Neural progenitor cell (in vitro differentiated cells): ENCODE data around the gene AGBL2. TPM values are rescaled to one million over a fixed set of nuclear protein-coding genes. Genes with fewer than 3 reads are reported as not detected.

ENCODE experiments used
- DNase-seq: peaks from one replicate; pipeline ENCODE4 v3.0.0-alpha.2; 2016; ENCODE audit warnings: low spot score
- H2AFZ ChIP-seq: fragments of 200-600 bp; sonication (generic); replicated peaks from 2 replicates; pipeline ENCODE4 v1.6.1; 2016; ENCODE audit warnings: antibody characterized with exemption
- H3F3A ChIP-seq: fragments of 200-600 bp; sonication (generic); 2 replicates; pipeline ENCODE4 v1.6.1; 2016; ENCODE audit warnings: antibody characterized with exemption, low read depth
- H3K27ac ChIP-seq: fragments of 200-600 bp; sonication (generic); 2 replicates; pipeline ENCODE4 v1.5.1; 2016; ENCODE audit warnings: mild to moderate bottlenecking
- H3K27me3 ChIP-seq: fragments of 200-600 bp; sonication (generic); 2 replicates; pipeline ENCODE4 v1.6.1; 2016; ENCODE audit warnings: mild to moderate bottlenecking, moderate library complexity
- H3K36me3 ChIP-seq: fragments of 200-600 bp; sonication (generic); 2 replicates; pipeline ENCODE4 v1.5.1; 2016
- H3K4me1 ChIP-seq: fragments of 200-600 bp; sonication (generic); 2 replicates; pipeline ENCODE4 v1.6.1; 2016; ENCODE audit warnings: mixed run types
- H3K4me2 ChIP-seq: fragments of 200-600 bp; sonication (generic); 2 replicates; pipeline ENCODE4 v1.6.1; 2016
- H3K4me3 ChIP-seq: fragments of 200-600 bp; sonication (generic); 2 replicates; pipeline ENCODE4 v1.5.1; 2016
- H3K79me2 ChIP-seq: fragments of 200-600 bp; sonication (generic); 2 replicates; pipeline ENCODE4 v1.6.1; 2016; ENCODE audit warnings: low read depth
- H3K9ac ChIP-seq: fragments of 200-600 bp; sonication (generic); 2 replicates; pipeline ENCODE4 v1.6.1; 2016
- H3K9me3 ChIP-seq: fragments of 200-600 bp; sonication (generic); 2 replicates; pipeline ENCODE4 v1.5.1; 2016; ENCODE audit warnings: low read depth
- H4K20me1 ChIP-seq: fragments of 200-600 bp; sonication (generic); 2 replicates; pipeline ENCODE4 v1.6.1; 2016; ENCODE audit warnings: low read depth
- H3K27ac Mint-ChIP-seq: 3 replicates; pipeline ENCODE4 v1.8.0; 2021; ENCODE audit warnings: mixed read lengths
- H3K27me3 Mint-ChIP-seq: 2 replicates; pipeline ENCODE4 v1.8.0; 2022; ENCODE audit warnings: low read depth, mild to moderate bottlenecking, inconsistent platforms, moderate library complexity, mixed read lengths; ENCODE audit not compliant: insufficient read depth
- H3K36me3 Mint-ChIP-seq: 3 replicates; pipeline ENCODE4 v1.8.0; 2021; ENCODE audit warnings: mixed read lengths
- H3K4me1 Mint-ChIP-seq: 3 replicates; pipeline ENCODE4 v1.8.0; 2021; ENCODE audit warnings: mixed read lengths
- H3K4me3 Mint-ChIP-seq: 3 replicates; pipeline ENCODE4 v1.8.0; 2021; ENCODE audit warnings: mild to moderate bottlenecking, moderate library complexity, mixed read lengths
- H3K9me3 Mint-ChIP-seq: 3 replicates; pipeline ENCODE4 v1.8.0; 2020; ENCODE audit warnings: mixed read lengths
- EZH2 ChIP-seq: fragments of 200-600 bp; sonication (generic); IDR thresholded peaks from 2 replicates; pipeline ENCODE4 v1.6.1; 2017; ENCODE audit warnings: antibody characterized with exemption, mild to moderate bottlenecking, moderate library complexity
- EZH2phosphoT487 ChIP-seq: fragments of 200-600 bp; sonication (generic); IDR thresholded peaks from 2 replicates; pipeline ENCODE4 v1.6.1; 2017; ENCODE audit warnings: antibody characterized with exemption
- total RNA-seq: library from RNA; depleted of rRNA; stranded (reverse); fragments of >200 nt; gene quantifications from 2 replicates; pipeline ENCODE4 v1.2.3, GENCODE V29; 2015; ENCODE audit warnings: low replicate concordance
- TF ChIP-seq, protein P1 (sequence below): fragments of 200-600 bp; sonication (generic); IDR thresholded peaks from 2 replicates; pipeline ENCODE4 v1.5.1; 2017; ENCODE audit warnings: antibody characterized with exemption, mild to moderate bottlenecking

Gene AGBL2
- total RNA-seq, 1 donor from 2014 or later, result 2.5 TPM

DNA sequence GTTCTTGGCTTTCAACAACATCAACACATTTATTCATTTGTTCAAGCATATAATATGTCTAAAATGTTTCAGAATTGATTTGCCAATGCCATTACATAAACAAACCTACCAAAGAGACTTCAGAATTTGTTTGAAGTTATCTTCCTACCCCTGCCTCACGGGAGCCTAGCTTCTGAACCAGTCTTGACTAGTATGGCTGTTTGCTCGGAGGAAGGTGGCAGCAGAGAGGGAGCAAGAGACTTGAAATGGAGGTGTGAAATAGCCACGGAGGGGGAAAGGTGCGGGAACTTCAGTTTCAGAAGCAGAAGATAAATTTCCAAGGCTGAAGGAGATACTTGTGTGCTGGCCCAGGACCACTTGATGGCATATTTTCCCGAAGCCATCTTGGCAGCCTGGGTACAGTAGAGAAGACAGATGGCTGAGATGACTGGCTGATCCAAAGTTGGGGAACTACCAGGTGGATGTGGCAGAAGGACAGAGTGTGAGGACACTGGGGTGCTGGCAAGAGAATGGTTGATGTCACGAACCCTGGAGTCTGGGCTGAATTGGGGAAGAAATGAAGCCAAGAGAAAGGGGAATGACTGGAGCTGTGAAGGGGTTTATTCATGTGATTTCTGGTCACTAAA lies 58.8 kb downstream of the AGBL2 start:
- Histone ChIP-seq H3K27me3 (no peaks in the 10 kb centered on the region), H3K9ac (no peak overlapping the region), H3K36me3 (no peaks in the 10 kb centered on the region), H3K9me3 (no peaks in the 10 kb centered on the region), H3K27ac (no peak overlapping the region), H3K79me2 (no peaks in the 10 kb centered on the region), H2AFZ (no peak overlapping the region), H3K4me1 (no peaks in the 10 kb centered on the region), H3K4me3 (no peak overlapping the region), H4K20me1 (no peaks in the 10 kb centered on the region), H3F3A (peaks cover 1% of the 10 kb centered on the region), H3K4me2 (no peak overlapping the region)
- Mint-ChIP-seq H3K36me3 (no peaks in the 10 kb centered on the region), H3K4me1 (no peaks in the 10 kb centered on the region), H3K27ac (no peak overlapping the region), H3K4me3 (no peak overlapping the region), H3K9me3 (peaks cover 6% of the 10 kb centered on the region), H3K27me3 (peaks cover 9% of the 10 kb centered on the region)
- TF ChIP-seq EZH2phosphoT487 (no peak), EZH2 (no peak)
- TF ChIP-seq, protein P1, sequence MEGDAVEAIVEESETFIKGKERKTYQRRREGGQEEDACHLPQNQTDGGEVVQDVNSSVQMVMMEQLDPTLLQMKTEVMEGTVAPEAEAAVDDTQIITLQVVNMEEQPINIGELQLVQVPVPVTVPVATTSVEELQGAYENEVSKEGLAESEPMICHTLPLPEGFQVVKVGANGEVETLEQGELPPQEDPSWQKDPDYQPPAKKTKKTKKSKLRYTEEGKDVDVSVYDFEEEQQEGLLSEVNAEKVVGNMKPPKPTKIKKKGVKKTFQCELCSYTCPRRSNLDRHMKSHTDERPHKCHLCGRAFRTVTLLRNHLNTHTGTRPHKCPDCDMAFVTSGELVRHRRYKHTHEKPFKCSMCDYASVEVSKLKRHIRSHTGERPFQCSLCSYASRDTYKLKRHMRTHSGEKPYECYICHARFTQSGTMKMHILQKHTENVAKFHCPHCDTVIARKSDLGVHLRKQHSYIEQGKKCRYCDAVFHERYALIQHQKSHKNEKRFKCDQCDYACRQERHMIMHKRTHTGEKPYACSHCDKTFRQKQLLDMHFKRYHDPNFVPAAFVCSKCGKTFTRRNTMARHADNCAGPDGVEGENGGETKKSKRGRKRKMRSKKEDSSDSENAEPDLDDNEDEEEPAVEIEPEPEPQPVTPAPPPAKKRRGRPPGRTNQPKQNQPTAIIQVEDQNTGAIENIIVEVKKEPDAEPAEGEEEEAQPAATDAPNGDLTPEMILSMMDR, result no peak
- no peak for DNase-seq

DNA sequence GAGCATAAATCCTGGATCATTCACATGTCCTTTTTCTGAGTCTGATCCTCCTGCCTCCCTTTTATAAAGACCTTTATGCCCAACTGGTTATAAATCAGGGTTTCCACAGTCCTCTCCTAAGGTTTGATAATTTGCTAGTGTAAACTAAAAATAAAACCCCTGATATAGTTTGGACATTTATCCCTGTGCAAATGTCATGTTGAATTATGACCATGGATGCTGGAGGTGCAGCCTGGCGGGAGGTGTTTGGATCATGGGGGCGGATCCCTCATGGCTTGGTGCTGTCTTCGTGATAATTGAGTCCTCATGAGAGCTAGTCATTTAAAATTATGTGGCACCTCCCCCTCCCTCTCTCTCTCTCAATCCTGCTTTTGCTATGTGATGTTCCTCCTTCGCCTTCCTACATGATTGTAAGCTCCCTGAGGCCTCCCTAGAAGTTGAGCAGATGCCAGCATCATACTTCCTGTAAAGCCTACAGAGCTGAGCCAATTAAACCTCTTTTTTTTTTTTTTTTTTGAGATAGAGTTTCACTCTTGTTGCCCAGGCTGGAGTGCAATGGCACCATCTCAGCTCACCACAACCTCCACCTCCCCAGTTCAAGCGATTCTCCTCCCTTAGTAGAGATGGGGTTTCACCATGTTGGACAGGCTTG lies 63.2 kb downstream of the AGBL2 start:
- TF ChIP-seq EZH2phosphoT487, result no peak
- TF ChIP-seq, protein P1, result no peak
- TF ChIP-seq EZH2, result no peak
- H2AFZ ChIP-seq, result peak overlapping the region; percentile 96
- no peak overlapping the region for H3K9ac ChIP-seq
- no peak overlapping the region for H3K4me3 ChIP-seq
- no peaks in the 10 kb centered on the region for H3K79me2 ChIP-seq
- H3K36me3 Mint-ChIP-seq, result no peaks in the 10 kb centered on the region
- H3K4me3 Mint-ChIP-seq, result no peak overlapping the region
- H3K27me3 Mint-ChIP-seq, result peaks cover 6% of the 10 kb centered on the region
- H3F3A ChIP-seq, result peaks cover 7% of the 10 kb centered on the region
- no peak overlapping the region for H3K4me2 ChIP-seq
- no peaks in the 10 kb centered on the region for H4K20me1 ChIP-seq
- H3K27me3 ChIP-seq, result no peaks in the 10 kb centered on the region
- H3K27ac Mint-ChIP-seq, result no peak overlapping the region
- H3K4me1 ChIP-seq, result no peaks in the 10 kb centered on the region
- H3K27ac ChIP-seq, result no peak overlapping the region
- DNase-seq, result no peak
- no peaks in the 10 kb centered on the region for H3K9me3 ChIP-seq
- no peaks in the 10 kb centered on the region for H3K36me3 ChIP-seq
- H3K4me1 Mint-ChIP-seq, result no peaks in the 10 kb centered on the region
- peaks cover 6% of the 10 kb centered on the region for H3K9me3 Mint-ChIP-seq

DNA sequence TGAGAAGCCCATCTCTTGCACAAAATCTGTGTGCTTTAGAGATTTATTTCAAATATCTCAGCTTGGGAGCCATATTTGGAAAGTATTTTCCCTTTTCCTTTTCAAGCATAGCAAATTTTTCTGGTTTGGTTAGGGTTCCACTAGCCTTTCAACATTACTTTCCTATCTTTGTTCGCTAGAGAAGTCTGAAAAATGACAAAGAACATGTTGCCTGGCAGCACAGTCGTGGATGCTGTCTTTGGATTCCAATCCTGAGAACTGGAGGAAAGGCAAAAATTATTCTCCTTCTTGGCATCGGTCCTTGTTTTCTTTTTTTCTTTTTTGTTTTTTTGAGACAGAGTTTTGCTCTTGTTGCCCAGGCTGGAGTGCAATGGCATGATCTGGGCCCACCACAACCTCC lies 65.9 kb downstream of the AGBL2 start:
- Mint-ChIP-seq H3K4me1 (no peaks in the 10 kb centered on the region), H3K36me3 (no peaks in the 10 kb centered on the region), H3K9me3 (peaks cover 6% of the 10 kb centered on the region), H3K27ac (no peak overlapping the region), H3K4me3 (no peak overlapping the region), H3K27me3 (peaks cover 5% of the 10 kb centered on the region)
- Histone ChIP-seq H3K4me2 (no peak overlapping the region), H3K79me2 (no peaks in the 10 kb centered on the region), H3K36me3 (no peaks in the 10 kb centered on the region), H2AFZ (no peak overlapping the region), H3K9me3 (no peaks in the 10 kb centered on the region), H3K4me3 (no peak overlapping the region), H3K9ac (no peak overlapping the region), H3K27ac (no peak overlapping the region), H4K20me1 (no peaks in the 10 kb centered on the region), H3F3A (peaks cover 7% of the 10 kb centered on the region), H3K4me1 (no peaks in the 10 kb centered on the region), H3K27me3 (no peaks in the 10 kb centered on the region)
- DNase-seq, result no peak
- TF ChIP-seq EZH2, result no peak
- no peak for TF ChIP-seq EZH2phosphoT487
- TF ChIP-seq, protein P1, result no peak
